Loucy (cell line): ENCODE measurements around the gene SAFB2.

ENCODE experiments used
- EZH2phosphoT487 ChIP-seq: fragments of 200-600 bp; IDR thresholded peaks from 2 replicates; pipeline ENCODE4 v1.6.1; 2018; ENCODE audit warnings: antibody characterized with exemption, mild to moderate bottlenecking, moderate library complexity, borderline replicate concordance
- TF ChIP-seq, protein P1 (sequence below): fragments of 200-600 bp; sonication (generic); conservative IDR thresholded peaks from 2 replicates; pipeline ENCODE4 v1.5.1; 2014; ENCODE audit warnings: mild to moderate bottlenecking, antibody characterized with exemption, low read length

DNA sequence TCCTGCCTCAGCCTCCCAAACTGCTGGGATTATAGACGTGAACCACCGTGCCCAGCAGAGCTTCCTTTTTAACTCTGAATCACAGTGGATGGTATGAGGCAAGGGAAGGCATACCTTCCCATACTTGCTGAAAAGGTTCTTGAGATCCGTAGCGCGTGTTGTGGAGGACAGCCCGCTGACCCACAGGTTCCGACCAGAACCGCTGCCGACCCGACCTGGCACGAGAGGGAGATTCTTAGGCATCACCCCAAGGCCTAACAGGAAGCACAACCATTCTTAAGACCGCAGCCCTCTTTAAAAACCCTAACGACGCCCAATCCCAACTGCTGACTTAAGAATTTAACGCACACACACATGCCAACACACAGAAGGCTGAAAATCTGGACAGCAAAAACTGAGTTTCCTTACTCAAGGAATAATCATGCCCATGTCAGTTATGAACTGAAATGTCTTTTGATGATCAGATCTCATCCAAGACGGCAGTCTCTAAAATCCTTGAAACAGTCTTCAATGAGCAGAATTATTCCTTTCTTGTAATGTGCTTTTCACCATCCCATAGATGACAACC is 12.6 kb downstream of the SAFB2 start:
- TF ChIP-seq, protein P1, sequence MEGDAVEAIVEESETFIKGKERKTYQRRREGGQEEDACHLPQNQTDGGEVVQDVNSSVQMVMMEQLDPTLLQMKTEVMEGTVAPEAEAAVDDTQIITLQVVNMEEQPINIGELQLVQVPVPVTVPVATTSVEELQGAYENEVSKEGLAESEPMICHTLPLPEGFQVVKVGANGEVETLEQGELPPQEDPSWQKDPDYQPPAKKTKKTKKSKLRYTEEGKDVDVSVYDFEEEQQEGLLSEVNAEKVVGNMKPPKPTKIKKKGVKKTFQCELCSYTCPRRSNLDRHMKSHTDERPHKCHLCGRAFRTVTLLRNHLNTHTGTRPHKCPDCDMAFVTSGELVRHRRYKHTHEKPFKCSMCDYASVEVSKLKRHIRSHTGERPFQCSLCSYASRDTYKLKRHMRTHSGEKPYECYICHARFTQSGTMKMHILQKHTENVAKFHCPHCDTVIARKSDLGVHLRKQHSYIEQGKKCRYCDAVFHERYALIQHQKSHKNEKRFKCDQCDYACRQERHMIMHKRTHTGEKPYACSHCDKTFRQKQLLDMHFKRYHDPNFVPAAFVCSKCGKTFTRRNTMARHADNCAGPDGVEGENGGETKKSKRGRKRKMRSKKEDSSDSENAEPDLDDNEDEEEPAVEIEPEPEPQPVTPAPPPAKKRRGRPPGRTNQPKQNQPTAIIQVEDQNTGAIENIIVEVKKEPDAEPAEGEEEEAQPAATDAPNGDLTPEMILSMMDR = no peak
- no peak for TF ChIP-seq EZH2phosphoT487
